H1 (cell line): Measurements from ENCODE around the gene OR2V2. TPM values are rescaled to one million over a fixed set of nuclear protein-coding genes. Genes with fewer than 3 reads are reported as not detected.

Source experiments
- CTCF ChIA-PET: fragments of 300-600 bp; sonication (Branson Sonifier 250); formaldehyde crosslinking; loops from one replicate; lab custom pipeline; 2021; ENCODE audit not compliant: partially characterized antibody; lab: Charles Lee
- POLR2A ChIA-PET: fragments of 300-600 bp; sonication (Branson Sonifier 250); formaldehyde crosslinking; loops from one replicate; lab custom pipeline; 2021; ENCODE audit warnings: inconsistent platforms; ENCODE audit not compliant: partially characterized antibody; lab: Charles Lee
- DNase-seq, 2 experiments: peaks; one replicate each; pipeline versions ENCODE4 v3.0.0 to v3.0.0-alpha.2; 2010 to 2022; ENCODE audit warnings: low spot score in 2 of 2, low read depth in 1 of 2, mixed read lengths in 1 of 2
- FAIRE-seq: peaks from 2 replicates; lab custom pipeline; 2011; peaks lifted over from hg19 to GRCh38; lab: Jason Lieb, UNC
- H2AFZ ChIP-seq: 2 replicates; pipeline ENCODE4 v1.8.1; 2012; ENCODE audit warnings: low read length, inconsistent platforms
- H2AK5ac ChIP-seq: 2 replicates; pipeline ENCODE4 v1.6.1; 2013; ENCODE audit warnings: low read depth, low read length
- H2BK120ac ChIP-seq: replicated peaks from 2 replicates; pipeline ENCODE3; 2013; ENCODE audit warnings: low read depth, low read length, inconsistent platforms
- H2BK12ac ChIP-seq: 2 replicates; pipeline ENCODE4 v1.6.1; 2013; ENCODE audit warnings: low read depth, low read length
- H2BK15ac ChIP-seq: 2 replicates; pipeline ENCODE4 v1.6.1; 2013; ENCODE audit warnings: low read length
- H2BK20ac ChIP-seq: 2 replicates; pipeline ENCODE4 v1.6.1; 2013; ENCODE audit warnings: low read length
- H2BK5ac ChIP-seq: 2 replicates; pipeline ENCODE4 v1.6.1; 2013; ENCODE audit warnings: low read depth, low read length
- H3K14ac ChIP-seq: 2 replicates; pipeline ENCODE4 v1.6.1; 2013; ENCODE audit warnings: inconsistent platforms; ENCODE audit not compliant: insufficient read length
- H3K18ac ChIP-seq: 2 replicates; pipeline ENCODE4 v1.6.1; 2013; ENCODE audit warnings: low read length; ENCODE audit errors: extremely low read depth
- H3K23ac ChIP-seq: 2 replicates; pipeline ENCODE4 v1.6.1; 2013; ENCODE audit warnings: inconsistent platforms; ENCODE audit not compliant: insufficient read length
- H3K23me2 ChIP-seq: 2 replicates; pipeline ENCODE4 v1.6.1; 2013; ENCODE audit warnings: low read depth, low read length
- H3K27ac ChIP-seq: 2 replicates; pipeline ENCODE4 v1.6.1; 2011; ENCODE audit warnings: low read depth, low read length, inconsistent platforms
- H3K27me3 ChIP-seq, 4 experiments: replicated peaks in 1 of 4; 1 replicate in 1 of 4; 2 replicates in 3 of 4; pipeline versions ENCODE4 v1.6.1 to v1.8.1; 2011 to 2013; ENCODE audit warnings: low read length in 3 of 4, mild to moderate bottlenecking in 3 of 4, inconsistent platforms in 2 of 4, mixed read lengths in 2 of 4, moderate library complexity in 1 of 4; ENCODE audit not compliant: control insufficient read depth in 3 of 4, insufficient read depth in 3 of 4; ENCODE audit errors: extremely low read depth in 1 of 4
- H3K36me3 ChIP-seq, 4 experiments: 2 replicates each; pipeline versions ENCODE4 v1.6.1 to v1.8.1; 2011 to 2013; ENCODE audit warnings: mild to moderate bottlenecking in 4 of 4, low read length in 3 of 4, moderate library complexity in 2 of 4, control low read depth in 1 of 4, inconsistent platforms in 1 of 4; ENCODE audit not compliant: insufficient read depth in 4 of 4, control insufficient read depth in 2 of 4
- H3K4ac ChIP-seq: replicated peaks from 2 replicates; pipeline ENCODE3; 2013; ENCODE audit warnings: low read length, low read depth, mixed read lengths, inconsistent platforms; ENCODE audit not compliant: insufficient read length
- H3K4me1 ChIP-seq, 4 experiments: replicated peaks in 1 of 4; 1 replicate in 1 of 4; 2 replicates in 3 of 4; pipeline versions ENCODE4 v1.6.1 to v1.8.1; 2011 to 2013; ENCODE audit warnings: low read length in 3 of 4, inconsistent platforms in 2 of 4, mixed read lengths in 1 of 4; ENCODE audit not compliant: insufficient read depth in 4 of 4, control insufficient read depth in 3 of 4
- H3K4me2 ChIP-seq, 2 experiments: 2 replicates each; pipeline versions ENCODE4 v1.6.1 to v1.8.1; 2011 to 2013; ENCODE audit warnings: low read depth in 2 of 2, low read length in 2 of 2, control low read depth in 1 of 2, inconsistent platforms in 1 of 2, mild to moderate bottlenecking in 1 of 2; ENCODE audit not compliant: insufficient read depth in 1 of 2
- H3K4me3 ChIP-seq, 4 experiments: fragments of 200-600, 300-600 bp in 1 of 4; sonication (generic), shearing (Covaris generic), sonication (Bioruptor Twin) in 1 of 4; 2 replicates each; pipeline versions ENCODE4 v1.5.1 to v1.8.1; 2011 to 2016; ENCODE audit warnings: low read length in 4 of 4, low read depth in 3 of 4, control low read depth in 2 of 4, inconsistent platforms in 2 of 4, mild to moderate bottlenecking in 2 of 4, mixed read lengths in 1 of 4, moderate library complexity in 1 of 4; ENCODE audit not compliant: insufficient read depth in 2 of 4; ENCODE audit errors: extremely low read depth in 1 of 4
- H3K56ac ChIP-seq: replicated peaks from 2 replicates; pipeline ENCODE3; 2013; ENCODE audit warnings: low read depth, mild to moderate bottlenecking, mixed read lengths, low read length, inconsistent platforms; ENCODE audit not compliant: insufficient read length
- H3K79me1 ChIP-seq: 2 replicates; pipeline ENCODE4 v1.6.1; 2013; ENCODE audit warnings: low read depth, low read length, control low read depth
- H3K79me2 ChIP-seq, 2 experiments: 2 replicates each; pipeline versions ENCODE4 v1.6.1 to v1.8.1; 2012 to 2013; ENCODE audit warnings: low read length in 2 of 2, mild to moderate bottlenecking in 2 of 2, inconsistent platforms in 1 of 2; ENCODE audit not compliant: insufficient read depth in 2 of 2, control insufficient read depth in 1 of 2
- H3K9ac ChIP-seq, 4 experiments: replicated peaks in 1 of 4; 1 replicate in 1 of 4; 2 replicates in 3 of 4; pipeline versions ENCODE4 v1.6.1 to v1.8.1; 2011 to 2013; ENCODE audit warnings: low read depth in 3 of 4, low read length in 3 of 4, control low read depth in 2 of 4, mild to moderate bottlenecking in 2 of 4, moderate library complexity in 2 of 4, inconsistent platforms in 1 of 4; ENCODE audit errors: extremely low read depth in 1 of 4
- H3K9me3 ChIP-seq, 2 experiments: 2 replicates each; pipeline versions ENCODE4 v1.6.1 to v1.8.1; 2012 to 2013; ENCODE audit warnings: mild to moderate bottlenecking in 2 of 2, moderate library complexity in 2 of 2, control low read depth in 1 of 2, inconsistent platforms in 1 of 2, low read depth in 1 of 2, low read length in 1 of 2, mixed read lengths in 1 of 2; ENCODE audit not compliant: insufficient read depth in 2 of 2
- H4K20me1 ChIP-seq, 2 experiments: replicated peaks in 1 of 2; 2 replicates each; pipeline versions ENCODE3 to v1.8.1; 2011 to 2013; ENCODE audit warnings: inconsistent platforms in 2 of 2, low read length in 2 of 2, mild to moderate bottlenecking in 1 of 2; ENCODE audit not compliant: insufficient read depth in 2 of 2, control insufficient read depth in 1 of 2
- H4K5ac ChIP-seq: 2 replicates; pipeline ENCODE4 v1.6.1; 2013; ENCODE audit warnings: low read length, low read depth, mixed read lengths, inconsistent platforms; ENCODE audit not compliant: insufficient read length
- H4K8ac ChIP-seq: 2 replicates; pipeline ENCODE4 v1.8.0; 2013; ENCODE audit warnings: mild to moderate bottlenecking, moderate library complexity, low read length, inconsistent platforms; ENCODE audit not compliant: insufficient read depth; ENCODE audit errors: extremely low read depth
- H4K91ac ChIP-seq: replicated peaks from 2 replicates; pipeline ENCODE3; 2013; ENCODE audit warnings: low read length, mixed read lengths, inconsistent platforms; ENCODE audit not compliant: insufficient read length
- CTBP2 ChIP-seq: IDR thresholded peaks from 2 replicates; pipeline ENCODE4 v1.7.0; 2011; ENCODE audit warnings: borderline replicate concordance, mild to moderate bottlenecking, moderate library complexity, mixed read lengths, low read length; ENCODE audit not compliant: insufficient read depth, insufficient read length
- RNF2 ChIP-seq: fragments of 200-900, 300-1000 bp; sonication (generic); IDR thresholded peaks from 2 replicates; pipeline ENCODE4 v1.7.1; 2016; ENCODE audit warnings: borderline replicate concordance, low read depth, mild to moderate bottlenecking, antibody characterized with exemption, low read length; ENCODE audit not compliant: poor library complexity, severe bottlenecking; ENCODE audit errors: missing control alignments
- SIX5 ChIP-seq: IDR thresholded peaks from 2 replicates; pipeline ENCODE4 v1.6.1; 2011; ENCODE audit warnings: mild to moderate bottlenecking, low read depth, low read length
- WGBS, 2 experiments: shearing (Covaris generic) in 1 of 2; methylation state at CpG; one replicate each; pipeline versions ENCODE4 v1.1.6 to v1.1.7; 2013 to 2015; ENCODE audit warnings: low lambda C conversion rate in 2 of 2, mixed read lengths in 2 of 2, inconsistent platforms in 1 of 2, low coverage in 1 of 2, missing lambda C conversion rate in 1 of 2; ENCODE audit not compliant: insufficient replicate concordance in 2 of 2, insufficient coverage in 1 of 2, insufficient read length in 1 of 2; ENCODE audit errors: extremely low coverage in 1 of 2, missing lambda C conversion rate in 1 of 2; 5-methylcytosine and 5-hydroxymethylcytosine counted together
- polyA plus RNA-seq, 7 experiments: library from polyadenylated mRNA; depleted of rRNA in 3 of 7; stranded (reverse) in 5 of 7; unstranded in 2 of 7; fragments of >200 nt in 5 of 7; fragments of 200-250 nt in 2 of 7; gene quantifications; 1 replicate in 5 of 7; 2 replicates in 1 of 7; 4 replicates in 1 of 7; pipeline versions ENCODE4 v1.2.1 to v1.2.3, GENCODE V29; 2011 to 2013; ENCODE audit warnings: missing spikeins in 2 of 7, mixed read lengths in 2 of 7
- total RNA-seq: library from RNA; stranded (reverse); fragmentation: NEBNext Ultra II Directional; extraction: Animal tissue kit (Norgen Biotek cat#: 25700); gene quantifications from 2 replicates; pipeline ENCODE4 v1.2.1, GENCODE V29; 2021

OR2V2 gene
- total and polyA plus RNA-seq, 2 of the 8 experiments (the other 6 are each of a cell fraction or from before 2014, with no cell fraction given) = not detected

- no peak overlapping the region for H4K8ac ChIP-seq
- H3K36me3 ChIP-seq = no peaks in the 10 kb centered on the region
- no peak overlapping the region for H3K56ac ChIP-seq
- no peaks in the 10 kb centered on the region for H4K20me1 ChIP-seq
- no peaks in the 10 kb centered on the region for H3K79me1 ChIP-seq
- H3K4me1 ChIP-seq = no peaks in the 10 kb centered on the region
- H3K27ac ChIP-seq = no peak overlapping the region
- H3K4ac ChIP-seq = no peak overlapping the region
- H3K9me3 ChIP-seq = no peaks in the 10 kb centered on the region; a peak in 1 of 4 replicates
- TF ChIP-seq CTBP2 (no peak), SIX5 (no peak), RNF2 (no peak)
- H4K91ac ChIP-seq = no peak overlapping the region
- no peak overlapping the region for H3K23ac ChIP-seq
- H3K27me3 ChIP-seq = no peaks in the 10 kb centered on the region
- H3K4me2 ChIP-seq = no peak overlapping the region
- H3K14ac ChIP-seq = no peak overlapping the region
- FAIRE-seq = no peak
- no peak overlapping the region for H2BK12ac ChIP-seq
- H2AK5ac ChIP-seq = no peak overlapping the region
- no peak overlapping the region for H2BK5ac ChIP-seq
- no peak overlapping the region for H4K5ac ChIP-seq
- peaks cover under 1% of the 10 kb centered on the region for H3K23me2 ChIP-seq
- H2BK20ac ChIP-seq = no peak overlapping the region
- no peak overlapping the region for H3K9ac ChIP-seq
- no peak overlapping the region for H3K4me3 ChIP-seq
- DNase-seq = no peak
- no peak overlapping the region for H2BK15ac ChIP-seq
- no peak overlapping the region for H3K18ac ChIP-seq
- H2AFZ ChIP-seq = no peak overlapping the region
- H2BK120ac ChIP-seq = no peak overlapping the region
- ChIA-PET CTCF (interaction anchor here (0.8 to 3.6 kb wide), 5 partner anchors 10 to 37 kb away, joined by 3 to 23 read pairs (median 3); no protein-coding TSS in a partner anchor), POLR2A (interaction anchor here (3.0 kb wide), 1 partner anchor 52 kb away, joined by 12 read pairs; no protein-coding TSS in a partner anchor)
- 90% methylated on average over 12 of the region's 12 CpGs; no CpG with 5 or more reads in 1 of the 2 experiments for WGBS, 2 experiments
- no peaks in the 10 kb centered on the region for H3K79me2 ChIP-seq
Observed at GRCh38 chr5:181182651-181183050, 35.3 kb downstream of the OR2V2 start.
